ENCODE data around the gene SWI5.

GRCh38 chr9:128325629-128326028, 49.6 kb downstream of the SWI5 start:
- TF ChIP-seq POLR2A (IDR thresholded peaks at IDR 0.05) (no peak), CTCF (IDR thresholded peaks at IDR 0.05) (no peak)
